ENCODE results near the gene MED27. TPM values are rescaled to one million over a fixed set of nuclear protein-coding genes. Genes with fewer than 3 reads are reported as not detected.

MED27 gene
- total and polyA plus RNA-seq, 9 of the 15 experiments (the other 6 are each of a cell fraction or from before 2014, with no cell fraction given), result 24.4 to 91.0 (median 36.1) TPM

DNA sequence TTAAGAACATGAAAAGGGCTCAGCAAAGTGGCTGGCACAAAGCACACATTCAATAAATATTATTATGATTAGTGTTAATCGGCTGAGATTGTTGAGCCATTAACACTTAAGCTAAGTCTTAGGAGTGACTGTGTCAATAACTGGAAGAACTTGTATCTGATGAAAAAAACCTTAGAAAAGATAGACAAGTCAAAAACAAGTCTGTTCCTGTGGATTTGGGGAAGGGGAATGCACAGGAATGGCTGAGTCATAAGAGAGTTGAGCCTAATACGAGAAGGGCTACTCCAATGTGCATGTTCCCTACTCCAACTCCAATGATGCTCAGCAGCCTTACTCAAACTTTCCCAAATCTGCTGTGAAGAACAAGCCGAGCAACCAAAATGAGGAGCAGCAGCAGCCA lies 53.9 kb downstream of the MED27 start (continued):
- TF ChIP-seq, protein P1, sequence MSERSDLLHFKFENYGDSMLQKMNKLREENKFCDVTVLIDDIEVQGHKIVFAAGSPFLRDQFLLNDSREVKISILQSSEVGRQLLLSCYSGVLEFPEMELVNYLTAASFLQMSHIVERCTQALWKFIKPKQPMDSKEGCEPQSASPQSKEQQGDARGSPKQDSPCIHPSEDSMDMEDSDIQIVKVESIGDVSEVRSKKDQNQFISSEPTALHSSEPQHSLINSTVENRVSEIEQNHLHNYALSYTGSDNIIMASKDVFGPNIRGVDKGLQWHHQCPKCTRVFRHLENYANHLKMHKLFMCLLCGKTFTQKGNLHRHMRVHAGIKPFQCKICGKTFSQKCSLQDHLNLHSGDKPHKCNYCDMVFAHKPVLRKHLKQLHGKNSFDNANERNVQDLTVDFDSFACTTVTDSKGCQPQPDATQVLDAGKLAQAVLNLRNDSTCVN (CRISPR knock-in tag; IDR thresholded peaks at IDR 0.05), result no peak
- TF ChIP-seq, protein P2, sequence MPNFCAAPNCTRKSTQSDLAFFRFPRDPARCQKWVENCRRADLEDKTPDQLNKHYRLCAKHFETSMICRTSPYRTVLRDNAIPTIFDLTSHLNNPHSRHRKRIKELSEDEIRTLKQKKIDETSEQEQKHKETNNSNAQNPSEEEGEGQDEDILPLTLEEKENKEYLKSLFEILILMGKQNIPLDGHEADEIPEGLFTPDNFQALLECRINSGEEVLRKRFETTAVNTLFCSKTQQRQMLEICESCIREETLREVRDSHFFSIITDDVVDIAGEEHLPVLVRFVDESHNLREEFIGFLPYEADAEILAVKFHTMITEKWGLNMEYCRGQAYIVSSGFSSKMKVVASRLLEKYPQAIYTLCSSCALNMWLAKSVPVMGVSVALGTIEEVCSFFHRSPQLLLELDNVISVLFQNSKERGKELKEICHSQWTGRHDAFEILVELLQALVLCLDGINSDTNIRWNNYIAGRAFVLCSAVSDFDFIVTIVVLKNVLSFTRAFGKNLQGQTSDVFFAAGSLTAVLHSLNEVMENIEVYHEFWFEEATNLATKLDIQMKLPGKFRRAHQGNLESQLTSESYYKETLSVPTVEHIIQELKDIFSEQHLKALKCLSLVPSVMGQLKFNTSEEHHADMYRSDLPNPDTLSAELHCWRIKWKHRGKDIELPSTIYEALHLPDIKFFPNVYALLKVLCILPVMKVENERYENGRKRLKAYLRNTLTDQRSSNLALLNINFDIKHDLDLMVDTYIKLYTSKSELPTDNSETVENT (CRISPR knock-in tag; IDR thresholded peaks at IDR 0.05), result no peak

DNA sequence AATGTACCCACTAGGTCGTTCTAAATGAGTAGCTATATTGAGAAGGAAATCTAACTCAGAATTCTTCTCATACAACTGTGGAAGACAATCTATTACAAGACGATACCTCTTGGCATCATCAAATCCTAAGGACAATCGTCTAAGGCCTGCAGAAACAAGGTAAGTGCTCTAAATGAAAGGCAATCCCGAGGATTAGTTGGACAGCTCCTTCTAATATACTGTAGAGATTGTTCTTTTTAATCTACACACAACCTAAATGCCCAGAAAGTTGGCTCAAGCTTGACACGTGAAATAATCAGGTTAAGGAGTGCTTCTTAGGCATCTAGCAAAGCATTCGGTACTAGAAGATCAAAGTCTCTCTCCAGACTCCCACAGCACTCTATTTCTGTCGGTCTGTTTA lies 55.1 kb downstream of the MED27 start:
- H3K27me3 ChIP-seq (ENCODE audit: control insufficient read depth in 2 of 2, insufficient read depth in 2 of 2, low read length in 2 of 2), result no peaks in the 10 kb centered on the region
- no peak overlapping the region for H3K4me3 ChIP-seq
- peaks cover 3% of the 10 kb centered on the region; the same call in 1 of the 3 replicates for H3K79me2 ChIP-seq (ENCODE audit: control insufficient read depth, insufficient read depth, low read length)
- no peak for ATAC-seq
- no peak overlapping the region for H3K27ac ChIP-seq (ENCODE audit: extremely low read depth, low read depth, low read length)
- POLR2A ChIA-PET, result interaction anchor here (0.9 kb wide), 1 partner anchor 13 kb away, joined by 3 read pairs; no protein-coding TSS in a partner anchor
- in situ Hi-C loops (cut with MboI), result no loop called here
- intact Hi-C loops (cut with micrococcal nuclease), result no loop called here
- H3K36me3 ChIP-seq (ENCODE audit: control insufficient read depth, insufficient read depth, low read length), result no peaks in the 10 kb centered on the region
- no peak for TF ChIP-seq FOXA1 (IDR thresholded peaks at IDR 0.05; ENCODE audit: borderline replicate concordance)
- TF ChIP-seq HINFP (tag; conservative IDR thresholded peaks at IDR 0.05; ENCODE audit: low read depth), result no peak
- H3K4me2 ChIP-seq (ENCODE audit: insufficient read depth, low read length), result no peak overlapping the region
- H3K9me1 ChIP-seq (ENCODE audit: control insufficient read depth, insufficient read depth, low read length), result no peaks in the 10 kb centered on the region
- H3K9ac ChIP-seq (ENCODE audit: insufficient read depth in 1 of 2, low read depth in 2 of 2, low read length in 2 of 2), result no peak overlapping the region
- CTCF ChIA-PET (ENCODE audit: low intra/inter-chr PET ratio), result no interaction called here
- H4K20me1 ChIP-seq (replicated peaks; ENCODE audit: control insufficient read depth, insufficient read depth, low read length), result peaks cover 20% of the 10 kb centered on the region
- WGBS (ENCODE audit: insufficient coverage, low coverage, missing lambda C conversion rate), result 44% methylated on average over 7 of the region's 7 CpGs
- no peak for DNase-seq (ENCODE audit: extremely low read depth in 1 of 4, low spot score in 3 of 4)
- H2AFZ ChIP-seq (ENCODE audit: low read depth, low read length), result no peak overlapping the region
- BruUV-seq (replicated peaks), result no TSS peak
- H3K4me1 ChIP-seq (replicated peaks in 1 of 2; ENCODE audit: control insufficient read depth in 2 of 2, insufficient read depth in 2 of 2, low read length in 2 of 2), result no peaks in the 10 kb centered on the region
- FAIRE-seq, result no peak
- no peaks in the 10 kb centered on the region for H3K9me3 ChIP-seq (replicated peaks; ENCODE audit: control insufficient read depth, insufficient read depth, low read depth, low read length)

Data from K562 (cell line).